GM19467 (cell line): Measurements from ENCODE around the gene RAB25.
A peak's percentile ranks its signal among the peaks of the same experiment; 100 is the strongest.

Source experiments
- ATAC-seq: cut with Tn5 transposase; IDR thresholded peaks from one replicate; pipeline ENCODE4 v1.9.1; 2021; ENCODE audit warnings: mild to moderate bottlenecking, moderate library complexity; ENCODE audit not compliant: unreplicated experiment

RAB25 gene

DNA sequence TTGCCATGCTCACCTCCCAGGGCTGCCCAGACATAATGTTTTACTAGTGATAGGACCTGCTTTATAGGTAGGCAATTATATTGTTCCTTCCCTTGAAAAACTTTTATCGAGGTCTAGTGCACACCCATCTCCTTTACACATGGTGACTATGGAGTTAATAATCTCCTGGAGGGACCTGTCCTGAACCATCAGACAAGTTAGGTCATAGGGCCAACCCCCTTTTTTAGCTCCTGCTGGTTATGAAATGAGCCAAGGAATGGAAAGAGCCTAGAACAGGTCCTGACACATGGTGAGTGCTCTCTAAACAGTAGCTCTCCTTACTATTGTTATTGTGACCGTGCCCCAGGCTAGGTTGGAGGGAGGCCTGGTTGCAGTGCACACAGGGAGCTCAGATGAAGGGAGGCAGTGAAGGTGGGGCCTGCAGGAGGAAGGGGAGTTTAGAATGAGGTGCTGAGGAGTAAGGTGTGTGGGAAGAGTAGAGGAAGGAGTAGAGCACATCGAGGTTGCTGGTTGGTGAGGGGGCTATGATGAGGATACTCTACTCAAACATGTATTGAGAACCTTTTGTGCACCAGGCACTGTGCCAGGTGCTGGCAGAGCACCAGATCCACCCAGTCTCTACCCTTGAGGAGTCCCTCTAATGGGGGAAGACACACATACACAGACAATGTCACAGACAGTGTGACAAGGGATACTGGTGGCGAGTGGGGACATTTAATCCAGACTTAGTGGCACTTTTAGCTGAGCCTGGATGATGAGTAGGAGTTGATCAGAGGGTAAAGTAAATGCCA is 39.4 kb downstream of the RAB25 start:
- ATAC-seq, result no peak

DNA sequence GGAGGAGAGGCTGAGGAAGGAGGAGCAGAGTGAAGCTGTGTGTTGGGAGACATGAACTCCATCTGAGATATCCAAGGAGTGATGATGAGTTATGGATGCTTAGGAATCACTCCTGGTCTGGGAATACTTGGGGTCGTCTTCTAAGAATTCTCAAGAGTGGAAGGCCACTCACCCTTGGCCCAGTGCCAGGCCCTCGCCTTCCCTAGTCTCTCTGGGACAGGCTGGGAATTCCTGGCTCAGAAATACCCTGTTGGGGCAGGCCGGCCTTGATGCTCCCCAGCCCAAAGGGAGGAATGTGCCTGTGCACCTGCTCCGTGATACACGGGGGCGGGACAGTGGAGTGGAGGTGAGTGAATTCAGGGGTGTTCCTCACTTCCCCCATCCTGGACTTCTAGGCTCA is 40.9 kb downstream of the RAB25 start:
- ATAC-seq, result no peak

DNA sequence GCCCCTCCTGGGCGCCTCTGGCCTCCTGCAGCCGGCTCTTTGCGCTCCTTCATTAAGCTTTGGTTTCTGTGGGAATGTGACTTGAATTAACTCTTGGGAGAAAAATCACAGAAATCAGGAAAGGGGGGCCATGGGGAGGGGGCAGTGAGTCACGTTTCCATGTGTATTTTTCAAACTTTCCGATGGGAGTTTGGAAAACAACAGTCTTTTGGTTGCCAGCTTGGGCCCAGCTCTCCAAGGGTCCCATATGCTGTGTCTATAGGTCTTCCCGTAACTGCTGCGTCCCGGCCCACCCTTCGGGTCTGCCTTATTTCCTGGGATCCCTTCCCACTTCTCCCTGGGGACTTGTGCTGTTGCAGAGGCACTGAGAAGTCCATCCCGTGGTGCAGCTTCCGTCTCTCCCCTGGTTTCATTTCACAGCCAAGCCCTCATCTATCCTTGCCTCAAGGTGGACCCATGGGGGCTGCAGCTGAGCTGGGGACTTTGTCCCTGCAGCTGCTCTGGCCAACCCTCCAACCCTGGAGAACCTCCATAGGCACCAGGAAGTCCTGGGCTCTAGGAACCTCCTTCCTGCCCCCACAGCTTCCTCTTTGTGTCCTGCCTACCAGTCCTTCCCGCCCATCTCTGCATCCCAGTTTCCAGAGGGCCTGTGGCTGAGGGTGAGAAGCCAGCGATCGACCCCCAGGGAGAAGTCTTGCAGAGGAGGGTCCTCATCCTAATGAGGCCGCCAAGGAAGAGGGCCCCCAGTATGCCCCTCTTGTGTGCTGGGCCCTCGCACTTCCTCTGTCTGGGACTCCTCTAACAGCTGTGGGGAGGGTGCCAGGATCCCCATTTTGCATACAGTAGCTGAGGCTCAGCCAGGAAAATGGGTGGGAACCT is 41.9 kb downstream of the RAB25 start:
- no peak for ATAC-seq

GRCh38 chr1:156103521-156103947 is 42.6 kb downstream of the RAB25 start:
- ATAC-seq, result no peak

DNA sequence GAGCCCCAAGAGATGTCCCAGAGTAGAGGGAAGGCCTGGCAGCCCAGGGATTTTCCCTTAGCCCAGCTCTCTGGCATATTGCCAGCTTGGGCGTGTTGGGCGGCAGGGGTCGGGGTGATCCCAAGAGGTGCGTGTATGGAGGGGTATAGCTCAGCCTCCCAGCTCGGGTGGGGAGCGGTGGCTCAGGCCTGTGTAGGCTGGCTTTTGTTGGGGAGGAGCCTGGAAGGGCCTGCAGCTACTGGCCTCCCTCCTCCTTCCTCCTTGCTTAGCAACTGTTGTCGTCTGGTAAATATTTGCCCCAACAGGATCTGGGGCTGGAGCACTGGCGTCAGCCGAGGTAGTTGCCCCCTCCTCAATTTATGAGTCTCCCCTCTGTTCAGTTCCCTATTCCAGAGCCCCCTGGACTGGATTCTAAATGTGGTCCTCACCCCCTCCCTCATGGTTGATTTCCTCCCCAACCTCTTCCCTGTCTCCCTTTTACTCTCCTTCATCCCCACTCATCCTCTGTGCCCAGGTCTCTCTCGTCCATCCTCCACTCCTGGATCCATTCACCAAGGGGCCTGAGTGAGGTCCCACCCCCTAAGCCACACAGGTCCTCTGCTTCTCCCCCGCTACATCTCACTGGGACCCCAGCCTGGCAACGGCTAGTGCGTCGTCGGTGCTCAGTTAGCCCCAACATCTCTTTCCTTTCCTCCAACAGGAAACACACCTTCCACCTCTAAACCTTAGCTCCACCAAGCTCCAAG is 43.3 kb downstream of the RAB25 start:
- no peak for ATAC-seq

- ATAC-seq, result no peak
Measured at GRCh38 chr1:156104861-156105832, 44.2 kb downstream of the RAB25 start.

GRCh38 chr1:156106624-156107488 is 45.9 kb downstream of the RAB25 start:
- ATAC-seq, result no peak

DNA sequence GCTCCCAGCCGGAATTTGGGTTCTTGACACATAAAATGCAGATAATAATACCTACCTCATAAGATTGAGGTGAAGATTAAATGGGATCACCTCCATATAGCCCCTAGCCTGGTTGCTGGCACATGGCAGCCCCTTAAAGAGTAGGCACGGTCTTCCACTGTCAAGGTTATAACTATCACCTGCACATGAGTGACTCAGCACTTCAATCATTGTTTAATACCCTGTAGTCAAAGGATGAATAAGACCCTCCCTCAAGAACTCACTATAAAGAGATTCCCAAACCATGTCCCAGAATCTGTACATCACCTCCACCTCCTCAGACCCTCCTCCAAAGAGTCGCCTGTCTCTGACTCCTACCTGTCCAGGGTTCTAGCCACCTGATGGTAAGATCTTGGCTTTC is 47.1 kb downstream of the RAB25 start:
- ATAC-seq, result no peak

GRCh38 chr1:156108664-156109241 is 47.8 kb downstream of the RAB25 start:
- no peak for ATAC-seq

GRCh38 chr1:156110252-156110651 is 49.3 kb downstream of the RAB25 start:
- no peak for ATAC-seq

GRCh38 chr1:156111355-156111962 is 50.5 kb downstream of the RAB25 start:
- no peak for ATAC-seq

DNA sequence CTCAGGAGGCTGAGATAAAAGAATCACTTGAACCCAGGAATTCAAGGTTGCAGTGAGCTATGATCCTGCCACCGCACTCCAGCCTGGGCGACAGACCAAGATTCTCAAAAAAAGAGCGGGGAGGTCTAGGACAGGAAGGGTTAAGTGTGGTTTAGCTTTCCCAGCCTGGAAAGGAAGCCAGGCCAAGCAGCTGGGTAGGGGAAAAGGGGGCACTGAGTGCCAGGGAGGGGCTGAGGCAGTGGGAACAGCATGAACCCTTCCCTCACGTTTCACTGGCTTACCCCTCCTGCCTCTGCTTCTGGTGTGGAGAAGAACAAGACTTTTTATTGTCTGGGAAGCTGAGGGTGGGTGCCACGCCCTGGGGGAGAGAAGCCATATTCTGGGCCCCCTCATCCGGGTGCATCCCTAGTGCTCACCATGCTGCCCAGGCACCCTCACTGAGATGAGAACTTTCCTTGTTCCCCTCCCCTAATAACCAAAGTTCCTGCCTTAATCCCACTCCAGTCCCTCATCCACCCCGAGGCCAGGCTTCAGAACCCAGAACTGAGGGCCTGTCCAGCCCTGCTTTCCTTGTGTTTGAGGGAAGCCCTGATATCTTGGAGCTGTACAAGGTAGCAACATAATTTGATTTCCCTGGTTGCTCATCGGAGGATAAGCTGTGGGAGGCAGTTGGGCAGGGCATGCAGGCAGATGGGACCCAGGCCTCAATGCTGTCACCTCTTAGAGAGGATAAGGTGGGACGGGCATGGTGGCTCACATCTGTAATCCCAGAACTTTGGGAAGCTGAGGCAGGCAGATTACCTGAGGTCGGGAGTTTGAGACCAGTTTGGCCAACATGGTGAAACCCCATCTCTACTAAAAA is 51.5 kb downstream of the RAB25 start:
- ATAC-seq, result no peak

DNA sequence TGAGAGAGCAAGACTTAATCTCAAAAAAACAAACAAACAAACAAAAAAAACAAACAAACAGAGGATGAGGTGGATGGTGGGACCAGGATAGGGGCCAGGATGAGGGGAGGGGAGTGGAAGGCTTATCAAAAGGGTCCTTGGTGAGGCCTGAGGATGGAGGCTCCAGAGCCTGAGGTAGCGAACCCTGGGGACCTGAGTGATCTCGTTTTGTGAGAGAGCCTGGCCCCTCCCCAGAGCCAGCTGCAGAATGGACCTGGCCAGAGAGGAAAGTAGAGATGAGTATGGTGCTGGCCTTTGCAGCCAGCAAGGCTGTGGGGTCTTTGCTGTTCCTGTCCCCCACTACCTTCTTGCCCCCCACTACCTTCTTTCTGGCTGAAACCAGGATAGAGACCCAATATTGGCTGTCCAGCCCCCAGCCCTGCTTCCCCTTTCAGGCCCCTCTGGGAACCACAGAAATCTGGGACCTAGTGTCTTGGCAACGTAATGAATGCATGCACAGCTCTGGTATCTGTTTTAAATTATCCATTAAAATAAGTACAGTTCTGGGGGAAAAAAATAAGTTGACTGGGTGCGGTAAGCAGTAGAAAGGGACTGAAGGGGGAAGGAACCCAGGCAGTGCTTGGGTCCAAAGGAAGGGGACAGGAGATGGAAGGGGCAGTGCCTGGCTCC is 52.5 kb downstream of the RAB25 start:
- no peak for ATAC-seq

GRCh38 chr1:156114101-156114918 is 53.4 kb downstream of the RAB25 start, which contains the start of gene LMNA:
Gene LMNA (plus strand): TSS chr1:156114711. CDS start chr1:156114919, 208 bp downstream.
- ATAC-seq, result peak; percentile 61

GRCh38 chr1:156114919-156115513 is 54.1 kb downstream of the RAB25 start:
- no peak for ATAC-seq
